ENCODE results near the gene PTGES3.

- no peak for TF ChIP-seq EZH2 (IDR thresholded peaks at IDR 0.05; ENCODE audit: low read depth)
- no peak for TF ChIP-seq CTCF (conservative IDR thresholded peaks at IDR 0.05)
Measured at GRCh38 chr12:56716933-56717880, 29.1 kb upstream of the PTGES3 start.
